ENCODE measurements around the gene MESP1. TPM values are rescaled to one million over a fixed set of nuclear protein-coding genes. Genes with fewer than 3 reads are reported as not detected.

The MESP1 gene
- total RNA-seq, 6 donors from 2014 or later, result 0.49 to 3.5 (median 1.7) TPM

DNA sequence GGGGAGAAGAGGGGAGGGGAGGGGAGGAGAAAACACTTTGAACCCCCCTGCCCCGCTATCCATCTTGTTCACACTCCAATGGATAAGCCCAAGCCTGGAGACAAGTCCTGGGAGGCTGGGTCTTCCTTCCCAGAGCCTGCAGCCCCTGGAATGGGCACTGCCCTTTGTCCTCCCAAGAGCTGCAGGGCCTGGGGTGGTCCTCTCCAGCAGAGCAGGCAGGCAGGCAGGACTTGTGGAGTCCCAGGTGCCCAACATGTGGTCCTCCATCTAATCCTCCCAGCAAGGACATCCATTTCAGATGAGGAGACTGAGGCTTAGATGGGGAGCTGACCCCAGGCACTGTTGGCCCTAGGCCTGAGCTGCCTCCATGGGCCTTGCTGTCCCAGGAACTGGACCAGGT, 14.6 kb upstream of the MESP1 start:
- H3K4me1 ChIP-seq, result peaks cover 0 to 18% (median 12%) of the 10 kb centered on the region in 4 donors
- no peak overlapping the region for H3K27ac ChIP-seq
- WGBS, 2 donors, result 67 to 100% methylated on average over 1 of the region's 1 CpG
- H3K36me3 ChIP-seq, result no peaks in the 10 kb centered on the region
- H3K27me3 ChIP-seq, result no peaks in the 10 kb centered on the region
- no peak for TF ChIP-seq POLR2A (IDR thresholded peaks at IDR 0.05)
- no peak for TF ChIP-seq EP300 (IDR thresholded peaks at IDR 0.05)
- TF ChIP-seq POLR2AphosphoS5 (IDR thresholded peaks at IDR 0.05), result no peak
- TF ChIP-seq, protein P1, sequence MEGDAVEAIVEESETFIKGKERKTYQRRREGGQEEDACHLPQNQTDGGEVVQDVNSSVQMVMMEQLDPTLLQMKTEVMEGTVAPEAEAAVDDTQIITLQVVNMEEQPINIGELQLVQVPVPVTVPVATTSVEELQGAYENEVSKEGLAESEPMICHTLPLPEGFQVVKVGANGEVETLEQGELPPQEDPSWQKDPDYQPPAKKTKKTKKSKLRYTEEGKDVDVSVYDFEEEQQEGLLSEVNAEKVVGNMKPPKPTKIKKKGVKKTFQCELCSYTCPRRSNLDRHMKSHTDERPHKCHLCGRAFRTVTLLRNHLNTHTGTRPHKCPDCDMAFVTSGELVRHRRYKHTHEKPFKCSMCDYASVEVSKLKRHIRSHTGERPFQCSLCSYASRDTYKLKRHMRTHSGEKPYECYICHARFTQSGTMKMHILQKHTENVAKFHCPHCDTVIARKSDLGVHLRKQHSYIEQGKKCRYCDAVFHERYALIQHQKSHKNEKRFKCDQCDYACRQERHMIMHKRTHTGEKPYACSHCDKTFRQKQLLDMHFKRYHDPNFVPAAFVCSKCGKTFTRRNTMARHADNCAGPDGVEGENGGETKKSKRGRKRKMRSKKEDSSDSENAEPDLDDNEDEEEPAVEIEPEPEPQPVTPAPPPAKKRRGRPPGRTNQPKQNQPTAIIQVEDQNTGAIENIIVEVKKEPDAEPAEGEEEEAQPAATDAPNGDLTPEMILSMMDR (IDR thresholded peaks at IDR 0.05), result no peak
- ATAC-seq (ENCODE audit: low FRiP score in 2 of 2) (no peak), DNase-seq (no peak)
- no peaks in the 10 kb centered on the region for H3K9me3 ChIP-seq
- H3K4me3 ChIP-seq, result no peak overlapping the region

DNA sequence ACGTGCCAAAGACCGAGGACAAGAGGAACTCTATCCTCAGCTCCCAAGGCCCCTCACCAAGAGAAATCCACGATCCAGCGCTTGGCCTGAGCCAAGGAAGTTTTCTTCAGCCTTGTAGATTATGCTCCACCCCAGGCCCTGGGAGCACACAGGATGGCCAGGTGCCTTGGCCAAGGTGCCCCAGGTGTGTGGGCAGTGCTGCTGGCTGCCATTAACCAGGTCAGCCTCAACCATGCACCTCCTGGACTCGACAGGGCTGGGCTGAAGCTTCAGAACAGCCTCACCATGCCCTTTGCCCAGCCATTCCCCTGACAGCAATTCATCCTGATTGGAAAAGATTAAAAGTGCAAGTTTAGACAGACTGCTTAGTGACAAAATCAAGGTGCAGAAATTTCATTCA, 10.9 kb upstream of the MESP1 start:
- Histone ChIP-seq H3K27ac (peak overlapping the region in 2 of 4 donors; percentile 49 to 70), H3K27me3 (no peaks in the 10 kb centered on the region), H3K4me3 (no peak overlapping the region), H3K9me3 (no peaks in the 10 kb centered on the region), H3K36me3 (no peaks in the 10 kb centered on the region), H3K4me1 (peaks cover 0 to 16% (median 15%) of the 10 kb centered on the region in 4 donors)
- no peak for DNase-seq
- peak in 1 of 2 donors; percentile 24 for ATAC-seq (ENCODE audit: low FRiP score in 2 of 2)
- TF ChIP-seq EP300 (IDR thresholded peaks at IDR 0.05), result no peak
- no peak for TF ChIP-seq POLR2AphosphoS5 (IDR thresholded peaks at IDR 0.05)
- TF ChIP-seq, protein P1 (IDR thresholded peaks at IDR 0.05), result no peak
- TF ChIP-seq POLR2A (IDR thresholded peaks at IDR 0.05), result no peak
- 84 to 89% methylated on average over 5 of the region's 5 CpGs for WGBS, 2 donors

DNA sequence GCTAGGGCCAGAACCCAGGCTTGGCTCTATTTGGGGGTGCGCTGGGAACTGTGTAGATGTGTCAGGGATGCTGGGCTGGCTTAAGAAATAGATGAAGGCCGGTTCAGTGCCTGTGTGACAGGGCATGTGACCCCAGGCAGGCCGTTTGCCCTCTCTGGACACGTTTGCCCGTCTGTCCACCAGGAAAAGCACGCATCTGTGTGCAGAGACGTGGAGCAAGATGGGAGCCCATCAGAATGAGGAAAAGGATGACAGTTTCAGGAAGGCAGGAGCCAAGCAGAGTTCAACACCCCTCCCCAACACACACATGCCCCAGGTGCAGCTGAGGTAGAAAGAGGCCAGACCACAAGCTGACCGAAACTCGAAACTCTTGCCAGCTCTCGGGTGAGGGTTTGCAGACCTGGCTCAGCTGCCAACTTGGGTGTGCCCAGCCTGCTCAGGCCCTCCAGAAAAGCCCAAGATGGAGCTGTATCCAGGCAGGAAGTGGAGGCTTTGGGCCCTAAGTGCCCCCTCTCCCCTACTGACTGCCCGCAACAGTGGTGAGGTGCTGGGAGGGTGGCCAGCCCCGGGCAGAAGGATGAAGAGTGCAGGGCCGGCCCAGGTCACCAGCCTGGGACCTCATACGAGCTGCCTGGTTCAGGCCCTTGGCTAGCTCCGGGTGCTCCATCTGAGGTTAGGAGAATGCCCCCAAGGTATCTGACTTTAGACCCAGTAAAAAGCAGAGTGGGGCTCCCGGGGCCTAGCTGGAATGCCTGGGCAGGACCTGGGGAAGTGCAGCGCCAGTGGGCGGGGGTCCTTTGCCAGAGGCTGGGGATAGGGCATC, 10.2 kb upstream of the MESP1 start:
- Histone ChIP-seq H3K36me3 (no peaks in the 10 kb centered on the region), H3K4me3 (no peak overlapping the region), H3K4me1 (peaks cover 0 to 16% (median 15%) of the 10 kb centered on the region in 4 donors), H3K27me3 (no peaks in the 10 kb centered on the region), H3K27ac (peak overlapping the region in 2 of 4 donors; percentile 49 to 70), H3K9me3 (no peaks in the 10 kb centered on the region)
- DNase-seq (peak in 1 of 2 donors; percentile 72), ATAC-seq (ENCODE audit: low FRiP score in 2 of 2) (peak; percentile 43 to 72)
- WGBS, 2 donors, result 55 to 68% methylated on average over 15 to 16 of the region's 18 CpGs
- TF ChIP-seq POLR2A (IDR thresholded peaks at IDR 0.05), result peak in 1 of 4 donors; percentile 27
- no peak for TF ChIP-seq POLR2AphosphoS5 (IDR thresholded peaks at IDR 0.05)

DNA sequence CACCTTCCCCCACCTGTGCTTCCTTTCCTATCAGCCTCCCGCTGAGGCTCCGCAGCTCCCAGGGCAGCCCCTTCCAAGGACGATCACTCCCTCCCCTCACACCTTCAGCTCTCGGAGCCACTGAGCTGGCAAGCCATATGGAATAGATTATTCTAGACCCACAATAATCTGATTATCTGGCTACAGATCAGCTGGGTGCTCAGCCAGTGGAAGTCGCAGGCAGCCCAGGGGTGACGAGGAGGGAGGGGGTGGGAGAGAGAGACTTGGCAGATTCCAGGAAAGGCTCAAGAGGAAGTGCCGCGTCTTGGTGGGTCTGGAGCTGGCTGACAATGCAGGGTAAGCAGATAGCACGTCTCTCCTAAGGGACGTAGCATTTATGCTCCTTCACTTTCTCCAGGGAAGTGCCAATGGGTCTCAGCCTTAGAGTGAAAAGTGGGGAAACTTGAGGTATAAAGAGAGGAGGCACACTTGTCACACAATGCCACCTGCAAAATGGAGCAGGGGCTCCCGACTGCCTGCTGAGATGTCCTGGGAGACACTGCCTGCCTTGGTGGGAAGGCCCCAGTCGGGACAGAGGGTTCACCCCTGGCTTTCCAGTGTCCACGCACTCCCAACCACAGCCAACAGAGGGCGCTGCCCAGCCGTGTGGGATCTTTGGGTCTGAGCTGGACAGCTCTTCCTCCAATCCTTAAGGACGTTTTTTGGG, 9.4 kb upstream of the MESP1 start:
- Histone ChIP-seq H3K4me3 (no peak overlapping the region), H3K4me1 (peaks cover 0 to 16% (median 15%) of the 10 kb centered on the region in 4 donors), H3K36me3 (no peaks in the 10 kb centered on the region), H3K9me3 (no peaks in the 10 kb centered on the region), H3K27ac (peak overlapping the region in 1 of 4 donors; percentile 70), H3K27me3 (no peaks in the 10 kb centered on the region)
- WGBS, 2 donors, result 35 to 49% methylated on average over 11 to 16 of the region's 16 CpGs
- peak; percentile 92 to 95 for ATAC-seq (ENCODE audit: low FRiP score in 2 of 2)
- peak; percentile 88 to 91 for DNase-seq
- TF ChIP-seq, protein P1 (IDR thresholded peaks at IDR 0.05), result peak; percentile 85 to 93 (median 93)
- TF ChIP-seq POLR2AphosphoS5 (IDR thresholded peaks at IDR 0.05), result no peak
- TF ChIP-seq EP300 (IDR thresholded peaks at IDR 0.05), result no peak
- TF ChIP-seq POLR2A (IDR thresholded peaks at IDR 0.05), result no peak

DNA sequence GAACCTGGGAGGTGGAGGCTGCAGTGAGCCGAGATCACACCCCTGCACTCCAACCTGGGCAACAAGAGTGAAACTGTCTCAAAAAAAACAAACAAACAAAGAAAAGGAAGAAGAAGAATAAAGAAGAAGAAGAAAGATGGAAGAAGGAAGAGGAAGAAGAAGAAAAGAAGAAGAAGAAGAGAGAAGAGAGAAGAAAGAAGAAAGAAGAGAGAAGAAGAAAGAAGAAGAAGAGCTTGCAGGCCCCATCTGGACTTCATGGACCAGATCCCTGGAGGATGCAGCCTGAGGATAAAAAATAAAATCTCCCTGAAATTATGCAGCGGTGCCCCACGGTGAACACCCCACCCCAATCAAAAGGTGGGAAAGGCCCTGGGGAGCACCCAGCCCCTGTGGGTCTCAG, 8.8 kb upstream of the MESP1 start:
- H3K27ac ChIP-seq, result no peak overlapping the region
- ATAC-seq (ENCODE audit: low FRiP score in 2 of 2) (no peak), DNase-seq (no peak)
- no peaks in the 10 kb centered on the region for H3K27me3 ChIP-seq
- H3K36me3 ChIP-seq, result no peaks in the 10 kb centered on the region
- H3K4me1 ChIP-seq, result peaks cover 0 to 16% (median 15%) of the 10 kb centered on the region in 4 donors
- TF ChIP-seq EP300 (IDR thresholded peaks at IDR 0.05), result no peak
- no peak for TF ChIP-seq POLR2AphosphoS5 (IDR thresholded peaks at IDR 0.05)
- no peak for TF ChIP-seq POLR2A (IDR thresholded peaks at IDR 0.05)
- TF ChIP-seq, protein P1 (IDR thresholded peaks at IDR 0.05), result no peak
- WGBS, 2 donors, result 86 to 89% methylated on average over 3 of the region's 3 CpGs
- no peaks in the 10 kb centered on the region for H3K9me3 ChIP-seq
- no peak overlapping the region for H3K4me3 ChIP-seq
